Spinal cord (tissue), 10 donors: ENCODE results near the gene RNF144A. TPM values are rescaled to one million over a fixed set of nuclear protein-coding genes. Genes with fewer than 3 reads are reported as not detected.
A peak's percentile ranks its signal among the peaks of the same experiment; 100 is the strongest.

Source experiments
- DNase-seq, 6 donors: peaks; one replicate each; pipeline versions ENCODE4 v3.0.0 to v3.0.0-alpha.2; 2013 to 2015; ENCODE audit warnings: low spot score in 6 of 6, low read depth in 4 of 6
- H3K27ac ChIP-seq: one replicate; pipeline ENCODE4 v1.5.1; 2013; ENCODE audit warnings: low read depth, low read length, control low read depth
- H3K27me3 ChIP-seq: one replicate; pipeline ENCODE4 v1.6.1; 2013; ENCODE audit warnings: low read length; ENCODE audit not compliant: control insufficient read depth, insufficient read depth
- H3K36me3 ChIP-seq: one replicate; pipeline ENCODE4 v1.6.1; 2013; ENCODE audit warnings: low read length; ENCODE audit not compliant: control insufficient read depth, insufficient read depth
- H3K4me1 ChIP-seq: one replicate; pipeline ENCODE4 v1.6.1; 2013; ENCODE audit warnings: low read length; ENCODE audit not compliant: control insufficient read depth, insufficient read depth
- H3K4me3 ChIP-seq: one replicate; pipeline ENCODE4 v1.5.1; 2013; ENCODE audit warnings: low read depth, low read length, control low read depth
- H3K9me3 ChIP-seq: one replicate; pipeline ENCODE4 v1.6.1; 2013; ENCODE audit warnings: low read length; ENCODE audit not compliant: control insufficient read depth, insufficient read depth
- WGBS: methylation state at CpG from one replicate; pipeline ENCODE4 v1.1.5; 2013; ENCODE audit warnings: missing lambda C conversion rate; ENCODE audit not compliant: insufficient coverage; 5-methylcytosine and 5-hydroxymethylcytosine counted together
- polyA plus RNA-seq, 2 donors: library from polyadenylated mRNA; unstranded; fragments of 120-200 nt; gene quantifications; one replicate each; pipeline ENCODE4 v1.2.1, GENCODE V29; 2013; ENCODE audit not compliant: insufficient read length in 2 of 2
- total RNA-seq, 2 donors: library from RNA; depleted of rRNA in 1 of 2; stranded (reverse); fragments of 120-200 nt in 1 of 2; fragments of >200 nt in 1 of 2; gene quantifications; one replicate each; pipeline versions ENCODE4 v1.2.3 to v1.2.4, GENCODE V29; 2013 to 2014
- donor health status: healthy.

RNF144A gene
- total and polyA plus RNA-seq, 4 donors: 38.2 to 94.0 (median 76.7) TPM

DNA sequence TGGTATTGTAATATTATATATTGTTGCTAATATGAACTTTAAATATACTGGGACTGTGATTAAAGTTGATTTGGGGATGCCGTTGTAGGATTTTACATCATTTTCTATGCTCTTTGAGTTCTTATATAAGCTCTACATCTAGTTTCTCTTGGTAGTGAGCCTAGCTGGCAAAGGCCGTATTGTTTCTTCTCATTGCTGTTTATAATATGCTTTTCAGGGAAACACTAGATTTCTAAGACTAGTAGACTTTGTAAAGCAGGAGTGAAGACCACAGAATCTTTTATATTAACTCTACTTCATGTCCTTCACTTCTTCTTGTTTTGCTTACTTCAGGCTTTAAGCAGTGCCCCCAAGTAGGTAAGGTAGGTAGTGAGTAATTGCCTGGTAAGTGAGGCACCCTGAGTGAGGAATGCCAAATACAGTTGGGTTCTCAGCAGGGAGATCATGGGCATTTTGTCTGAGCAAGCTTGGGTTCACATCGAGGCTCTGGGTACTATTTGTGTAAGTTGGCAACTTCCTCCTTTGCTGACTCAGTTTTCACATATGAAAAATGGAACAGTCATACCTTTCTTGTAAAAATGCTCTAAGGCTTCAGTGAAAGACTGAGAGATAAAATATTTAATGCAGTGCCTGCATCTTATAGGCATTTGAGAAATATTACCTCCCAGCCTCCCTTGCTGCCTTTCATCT, 96.4 kb downstream of the RNF144A start:
- Histone ChIP-seq H3K27me3 (no peaks in the 10 kb centered on the region), H3K27ac (peak overlapping the region; percentile 25), H3K4me1 (peaks cover 50% of the 10 kb centered on the region), H3K9me3 (no peaks in the 10 kb centered on the region), H3K36me3 (peaks cover 6% of the 10 kb centered on the region), H3K4me3 (no peak overlapping the region)
- no peak for DNase-seq
- no CpG with 5 or more reads among the region's 3 CpGs for WGBS

DNA sequence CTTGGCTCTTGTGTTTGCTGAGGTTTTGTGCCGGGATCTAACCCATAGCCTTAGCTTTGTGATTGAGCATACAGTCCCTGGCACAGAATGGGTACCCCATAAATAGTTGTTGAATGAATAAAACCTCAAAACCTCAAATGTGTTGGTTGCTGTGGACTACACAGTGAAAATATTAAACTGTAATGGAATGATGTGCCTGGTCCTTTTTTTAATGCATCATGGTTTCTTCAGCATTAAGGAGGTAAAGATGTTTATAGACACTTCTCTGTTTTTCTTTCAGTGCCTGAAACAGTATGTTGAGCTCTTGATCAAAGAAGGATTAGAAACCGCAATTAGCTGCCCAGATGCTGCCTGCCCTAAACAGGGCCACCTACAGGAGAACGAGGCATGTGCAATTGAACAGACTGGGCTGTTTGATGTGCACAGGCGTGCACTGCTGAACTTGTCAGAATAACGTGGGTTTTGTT, 97.0 kb downstream of the RNF144A start:
- Histone ChIP-seq H3K4me1 (peaks cover 47% of the 10 kb centered on the region), H3K27me3 (no peaks in the 10 kb centered on the region), H3K9me3 (no peaks in the 10 kb centered on the region), H3K27ac (peak overlapping the region; percentile 25), H3K4me3 (no peak overlapping the region), H3K36me3 (peaks cover 8% of the 10 kb centered on the region)
- WGBS: 43% methylated on average over 4 of the region's 5 CpGs
- DNase-seq: peak in 1 of 6 donors; percentile 69

DNA sequence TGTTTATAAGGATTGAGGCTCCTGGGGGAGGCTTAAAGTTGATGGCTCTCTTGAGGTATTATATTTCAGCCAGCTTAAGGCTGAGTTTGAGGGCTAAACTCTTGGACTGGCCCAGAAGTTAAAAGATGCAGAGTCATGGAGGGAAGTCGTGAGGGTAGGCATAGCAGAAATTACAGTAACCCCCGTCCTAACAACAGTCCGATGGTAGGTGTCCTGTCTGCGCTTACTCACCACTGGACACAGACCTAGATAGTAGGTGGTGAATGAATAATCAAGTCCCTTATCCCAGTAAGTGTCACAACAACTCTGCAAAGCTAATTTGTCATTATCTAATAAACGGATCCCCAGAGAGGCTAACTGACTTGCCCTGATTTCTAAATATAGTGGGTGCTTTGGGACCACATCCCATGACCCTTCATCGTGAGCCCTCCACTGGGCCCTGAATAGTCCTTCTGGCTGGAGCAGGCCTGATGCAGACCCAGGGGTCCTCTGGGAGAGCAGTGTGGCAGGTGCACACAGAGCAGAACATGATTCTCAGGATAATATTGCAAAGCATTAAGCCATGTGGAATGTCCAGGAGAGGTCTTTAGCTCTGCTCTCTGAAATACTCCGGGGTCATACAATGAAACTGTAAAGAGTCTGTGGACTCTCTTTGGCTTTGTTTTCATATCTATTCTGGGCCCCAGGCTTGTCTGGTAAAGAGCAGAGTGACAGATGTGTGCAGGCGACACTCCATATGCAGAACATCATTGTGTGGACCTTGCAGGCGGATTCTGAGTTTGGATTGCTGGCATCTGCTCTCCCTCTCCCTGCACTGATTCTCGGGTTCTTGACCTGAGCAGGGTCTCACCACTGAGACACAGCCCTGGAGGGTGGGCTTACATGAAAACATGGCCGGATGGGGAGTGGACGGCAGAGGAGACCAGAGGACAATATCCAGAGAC, 98.1 kb downstream of the RNF144A start:
- Histone ChIP-seq H3K4me1 (peaks cover 39% of the 10 kb centered on the region), H3K27me3 (no peaks in the 10 kb centered on the region), H3K36me3 (peaks cover 17% of the 10 kb centered on the region), H3K4me3 (no peak overlapping the region), H3K9me3 (no peaks in the 10 kb centered on the region), H3K27ac (no peak overlapping the region)
- peak in 1 of 6 donors; percentile 62 for DNase-seq
- 39% methylated on average over 5 of the region's 12 CpGs for WGBS

DNA sequence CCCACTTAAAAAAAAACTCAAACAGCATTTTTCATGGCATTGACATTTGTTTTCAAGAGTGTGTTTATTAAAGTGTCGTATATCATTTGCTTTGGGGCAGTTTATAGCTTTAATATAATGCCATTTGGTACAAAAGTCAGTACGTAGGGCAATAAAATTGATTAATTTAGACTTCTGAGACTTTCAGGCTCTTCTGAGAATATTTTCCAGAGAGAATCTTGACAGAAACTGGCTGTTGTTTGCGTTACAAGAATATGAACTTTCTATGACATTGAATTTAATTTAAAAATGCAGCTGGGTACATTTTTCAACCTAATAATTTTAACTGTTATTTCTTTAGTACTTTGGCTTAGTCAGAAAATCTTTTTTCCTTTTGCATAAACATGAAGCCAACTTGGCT, 98.9 kb downstream of the RNF144A start:
- no peak for DNase-seq
- Histone ChIP-seq H3K4me3 (no peak overlapping the region), H3K27me3 (no peaks in the 10 kb centered on the region), H3K9me3 (no peaks in the 10 kb centered on the region), H3K27ac (peak overlapping the region; percentile 53), H3K36me3 (peaks cover 25% of the 10 kb centered on the region), H3K4me1 (peaks cover 36% of the 10 kb centered on the region)
- no CpG with 5 or more reads among the region's 3 CpGs for WGBS

DNA sequence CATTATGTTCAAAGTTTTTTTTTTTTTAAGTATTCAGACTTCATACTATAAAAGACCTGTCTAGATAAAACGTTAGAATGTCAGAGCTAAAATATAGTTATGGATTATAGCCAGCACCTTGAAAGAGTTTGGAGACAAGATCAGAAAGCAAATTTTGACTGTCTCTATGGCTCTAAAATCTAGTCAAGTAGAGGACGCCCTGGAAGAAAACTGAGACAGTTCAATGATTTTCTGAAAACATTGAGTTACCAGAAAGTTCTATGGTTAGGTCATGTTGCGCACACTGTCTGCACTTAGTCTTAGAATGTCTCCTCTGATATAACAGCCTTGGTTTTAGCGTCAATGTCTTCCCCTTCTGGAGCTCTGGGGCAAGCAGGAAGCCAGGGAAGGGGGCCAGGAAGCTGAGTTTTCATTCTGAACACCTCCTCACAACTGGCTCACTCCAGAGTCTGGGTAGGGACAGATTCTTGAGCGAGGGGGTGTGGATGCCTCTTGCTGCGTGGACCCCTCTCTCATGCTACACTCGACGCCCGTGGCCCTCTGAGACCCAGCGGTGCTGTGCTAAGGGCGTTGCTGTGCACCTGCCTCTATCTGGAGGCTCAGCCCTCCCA, 99.5 kb downstream of the RNF144A start:
- 69% methylated on average over 9 of the region's 11 CpGs for WGBS
- Histone ChIP-seq H3K9me3 (no peaks in the 10 kb centered on the region), H3K36me3 (peaks cover 31% of the 10 kb centered on the region), H3K27ac (peak overlapping the region; percentile 53), H3K4me1 (peaks cover 36% of the 10 kb centered on the region), H3K27me3 (no peaks in the 10 kb centered on the region), H3K4me3 (no peak overlapping the region)
- no peak for DNase-seq

DNA sequence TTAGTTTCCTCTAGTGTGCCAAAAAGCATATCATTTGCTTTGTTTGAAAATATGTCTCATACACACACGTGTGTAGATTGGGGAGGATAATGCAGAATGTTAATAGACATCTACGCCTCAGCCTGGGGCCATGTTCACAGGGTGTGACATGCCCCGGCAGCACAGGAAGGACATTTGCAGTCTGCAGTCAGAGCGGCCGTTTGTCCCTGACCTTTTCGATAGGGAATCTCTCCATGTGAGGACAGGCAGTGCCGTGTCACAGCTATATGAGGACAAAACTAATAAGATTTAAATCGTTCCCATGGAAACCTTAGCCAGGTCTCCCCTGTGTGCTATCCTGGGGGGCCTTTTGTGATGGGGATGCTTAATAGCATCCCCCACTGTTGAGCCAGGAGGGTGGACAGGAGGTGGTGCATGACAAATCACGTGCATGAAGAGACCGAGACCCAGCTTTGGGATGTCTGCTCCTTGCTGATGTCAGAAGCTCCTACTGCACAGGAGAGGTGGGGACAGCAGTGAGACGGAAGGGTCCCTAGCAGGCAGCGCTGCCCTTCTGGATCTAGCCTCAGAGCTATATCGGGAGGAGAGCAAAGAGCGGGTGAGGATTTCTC, 100.6 kb downstream of the RNF144A start:
- Histone ChIP-seq H3K4me1 (peaks cover 32% of the 10 kb centered on the region), H3K9me3 (no peaks in the 10 kb centered on the region), H3K27me3 (no peaks in the 10 kb centered on the region), H3K27ac (no peak overlapping the region), H3K36me3 (peaks cover 34% of the 10 kb centered on the region), H3K4me3 (no peak overlapping the region)
- 47% methylated on average over 12 of the region's 14 CpGs for WGBS
- DNase-seq: peak in 1 of 6 donors; percentile 69

DNA sequence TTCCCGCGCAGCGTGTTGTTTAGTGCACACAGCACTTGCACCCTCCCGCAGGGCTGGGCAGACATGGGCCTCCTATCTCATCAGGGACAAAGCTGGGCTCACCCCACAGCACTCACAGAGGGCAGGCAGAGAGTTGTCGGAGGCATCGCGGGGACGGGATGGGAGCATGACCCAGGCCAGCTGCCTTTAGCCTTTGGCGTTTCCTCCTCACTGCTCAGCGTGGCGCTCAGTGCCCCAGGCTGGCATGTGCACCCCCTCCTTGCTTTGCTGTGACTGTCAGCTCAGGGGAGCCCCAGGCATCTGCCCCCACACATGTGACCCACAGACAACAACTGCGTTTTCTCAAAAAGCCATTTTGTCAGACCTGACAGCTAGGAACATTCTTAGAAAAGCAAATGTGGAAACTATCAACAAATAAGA, 101.1 kb downstream of the RNF144A start:
- WGBS: 48% methylated on average over 11 of the region's 12 CpGs
- Histone ChIP-seq H3K36me3 (peaks cover 34% of the 10 kb centered on the region), H3K27me3 (no peaks in the 10 kb centered on the region), H3K4me3 (no peak overlapping the region), H3K27ac (no peak overlapping the region), H3K9me3 (no peaks in the 10 kb centered on the region), H3K4me1 (peaks cover 32% of the 10 kb centered on the region)
- no peak for DNase-seq

DNA sequence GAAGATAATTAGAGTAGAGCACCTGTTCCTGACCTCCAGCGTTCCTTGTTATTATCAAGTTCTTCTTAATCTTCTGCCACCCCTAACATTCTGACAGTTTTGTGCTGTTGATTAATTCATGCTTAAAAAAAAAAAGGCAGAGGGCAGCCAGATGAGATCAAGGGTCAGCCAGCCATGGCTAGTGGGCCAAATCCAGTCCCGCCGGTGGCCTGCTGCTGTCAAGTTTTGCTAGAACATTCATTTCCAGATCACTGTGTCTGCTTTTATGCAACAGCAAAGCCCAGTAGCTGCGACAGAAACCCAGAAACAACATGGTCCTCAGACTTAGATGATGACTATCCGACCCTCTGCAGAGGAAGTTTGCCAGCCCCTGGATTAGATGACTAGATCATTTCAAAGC, 101.6 kb downstream of the RNF144A start:
- Histone ChIP-seq H3K4me1 (peaks cover 32% of the 10 kb centered on the region), H3K27ac (no peak overlapping the region), H3K27me3 (no peaks in the 10 kb centered on the region), H3K4me3 (no peak overlapping the region), H3K36me3 (peaks cover 37% of the 10 kb centered on the region), H3K9me3 (no peaks in the 10 kb centered on the region)
- 87% methylated on average over 4 of the region's 5 CpGs for WGBS
- no peak for DNase-seq

DNA sequence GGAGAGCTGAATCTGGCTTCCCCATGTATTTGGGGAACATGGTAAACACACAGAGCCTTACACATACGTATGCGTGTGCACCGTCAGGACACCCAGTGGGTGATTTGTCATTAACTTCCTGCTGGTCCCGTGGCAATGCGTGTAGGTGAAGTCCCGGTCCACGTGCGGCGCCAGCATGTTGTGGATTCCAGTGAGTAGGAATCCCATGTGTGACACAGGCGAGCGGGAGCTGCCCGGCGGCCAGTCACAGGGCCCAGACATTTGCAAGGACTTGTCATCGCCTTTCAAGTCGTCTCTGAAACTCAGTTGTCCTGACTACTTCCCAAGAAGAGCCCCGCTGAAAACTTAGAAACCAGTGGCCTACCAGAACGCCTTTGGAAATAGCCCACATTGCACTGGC, 102.0 kb downstream of the RNF144A start:
- Histone ChIP-seq H3K27ac (no peak overlapping the region), H3K4me3 (no peak overlapping the region), H3K9me3 (no peaks in the 10 kb centered on the region), H3K36me3 (peaks cover 38% of the 10 kb centered on the region), H3K27me3 (no peaks in the 10 kb centered on the region), H3K4me1 (peaks cover 33% of the 10 kb centered on the region)
- 91% methylated on average over 16 of the region's 17 CpGs for whole genome bisulfite sequencing
- DNase-seq: no peak
